Nephron (organoid): ENCODE measurements around the gene MYL12A.

Experiments used
- H3K27ac Mint-ChIP-seq, 3 experiments: 2 replicates each; pipeline ENCODE4 v1.8.0; 2020; ENCODE audit warnings: mixed read lengths in 3 of 3, mild to moderate bottlenecking in 2 of 3, moderate library complexity in 1 of 3
- H3K27me3 Mint-ChIP-seq: 2 replicates; pipeline ENCODE4 v1.8.0; 2021; ENCODE audit warnings: low read depth, mild to moderate bottlenecking, moderate library complexity, mixed read lengths
- H3K36me3 Mint-ChIP-seq: 2 replicates; pipeline ENCODE4 v1.8.0; 2020; ENCODE audit warnings: low read depth, mixed read lengths
- H3K4me1 Mint-ChIP-seq: 2 replicates; pipeline ENCODE4 v1.8.0; 2020; ENCODE audit warnings: mixed read lengths
- H3K4me3 Mint-ChIP-seq, 3 experiments: 2 replicates each; pipeline ENCODE4 v1.8.0; 2020; ENCODE audit warnings: mild to moderate bottlenecking in 3 of 3, mixed read lengths in 3 of 3, moderate library complexity in 2 of 3
- H3K9me3 Mint-ChIP-seq: 2 replicates; pipeline ENCODE4 v1.8.0; 2020; ENCODE audit warnings: mixed read lengths
- TF ChIP-seq, protein P1 (sequence below), 3 experiments: fragments of 200-600 bp; sonication (generic); IDR thresholded peaks; one replicate each; pipeline ENCODE4 v1.5.0; 2021; ENCODE audit warnings: antibody characterized with exemption in 3 of 3; ENCODE audit not compliant: unreplicated experiment in 3 of 3

MYL12A gene

DNA sequence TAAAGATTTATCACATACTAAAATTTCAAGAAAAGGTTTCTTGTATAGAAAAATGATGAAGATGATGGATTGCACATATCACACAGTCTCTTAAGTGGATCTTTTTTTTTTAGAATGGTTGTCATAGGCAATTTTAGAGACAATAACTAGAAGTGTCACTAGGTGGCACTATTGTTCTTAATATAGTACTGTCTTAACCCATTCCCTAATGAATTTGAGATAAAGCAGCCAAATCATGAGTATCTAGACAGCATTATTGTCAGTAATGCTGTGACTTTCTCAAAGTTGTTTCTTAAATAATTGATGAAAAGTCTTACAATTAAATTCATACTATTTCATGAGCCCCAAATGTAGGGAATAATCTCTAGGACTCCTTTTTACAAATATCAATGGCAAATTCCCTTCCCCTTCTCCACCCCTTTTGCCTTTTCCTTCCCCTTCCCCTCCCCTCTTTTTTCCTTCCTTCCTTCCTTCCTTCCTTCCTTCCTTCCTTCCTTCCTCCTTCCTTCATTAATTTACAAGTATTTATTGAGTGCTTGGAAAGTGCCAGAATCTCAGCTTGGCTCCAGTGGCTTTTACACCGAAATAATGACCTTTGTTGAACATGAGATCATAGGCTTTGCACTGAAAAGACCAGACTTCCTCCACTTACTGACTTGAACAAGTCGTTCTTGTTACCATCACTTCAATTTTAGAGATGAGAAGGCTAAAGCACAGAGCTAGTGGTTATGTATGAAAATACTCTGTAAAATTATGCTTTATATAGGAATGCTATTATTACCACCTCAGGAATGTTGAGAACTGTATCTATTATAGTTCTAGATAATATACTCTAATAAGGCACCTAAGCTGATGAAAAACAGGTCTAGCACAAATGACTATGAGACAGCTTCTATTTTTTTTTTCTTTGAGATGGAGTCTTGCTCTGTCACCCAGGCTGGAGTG, 34.1 kb downstream of the MYL12A start:
- Mint-ChIP-seq H3K4me3 (no peak overlapping the region), H3K4me1 (peaks cover 18% of the 10 kb centered on the region), H3K27me3 (no peaks in the 10 kb centered on the region), H3K27ac (peak overlapping the region in 2 of 3 experiments; percentile 9 to 42), H3K36me3 (peaks cover 24% of the 10 kb centered on the region), H3K9me3 (peaks cover 11% of the 10 kb centered on the region)
- TF ChIP-seq, protein P1, sequence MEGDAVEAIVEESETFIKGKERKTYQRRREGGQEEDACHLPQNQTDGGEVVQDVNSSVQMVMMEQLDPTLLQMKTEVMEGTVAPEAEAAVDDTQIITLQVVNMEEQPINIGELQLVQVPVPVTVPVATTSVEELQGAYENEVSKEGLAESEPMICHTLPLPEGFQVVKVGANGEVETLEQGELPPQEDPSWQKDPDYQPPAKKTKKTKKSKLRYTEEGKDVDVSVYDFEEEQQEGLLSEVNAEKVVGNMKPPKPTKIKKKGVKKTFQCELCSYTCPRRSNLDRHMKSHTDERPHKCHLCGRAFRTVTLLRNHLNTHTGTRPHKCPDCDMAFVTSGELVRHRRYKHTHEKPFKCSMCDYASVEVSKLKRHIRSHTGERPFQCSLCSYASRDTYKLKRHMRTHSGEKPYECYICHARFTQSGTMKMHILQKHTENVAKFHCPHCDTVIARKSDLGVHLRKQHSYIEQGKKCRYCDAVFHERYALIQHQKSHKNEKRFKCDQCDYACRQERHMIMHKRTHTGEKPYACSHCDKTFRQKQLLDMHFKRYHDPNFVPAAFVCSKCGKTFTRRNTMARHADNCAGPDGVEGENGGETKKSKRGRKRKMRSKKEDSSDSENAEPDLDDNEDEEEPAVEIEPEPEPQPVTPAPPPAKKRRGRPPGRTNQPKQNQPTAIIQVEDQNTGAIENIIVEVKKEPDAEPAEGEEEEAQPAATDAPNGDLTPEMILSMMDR (IDR thresholded peaks at IDR 0.05; ENCODE audit: unreplicated experiment in 3 of 3): peak; percentile 74 to 91 (median 77)

DNA sequence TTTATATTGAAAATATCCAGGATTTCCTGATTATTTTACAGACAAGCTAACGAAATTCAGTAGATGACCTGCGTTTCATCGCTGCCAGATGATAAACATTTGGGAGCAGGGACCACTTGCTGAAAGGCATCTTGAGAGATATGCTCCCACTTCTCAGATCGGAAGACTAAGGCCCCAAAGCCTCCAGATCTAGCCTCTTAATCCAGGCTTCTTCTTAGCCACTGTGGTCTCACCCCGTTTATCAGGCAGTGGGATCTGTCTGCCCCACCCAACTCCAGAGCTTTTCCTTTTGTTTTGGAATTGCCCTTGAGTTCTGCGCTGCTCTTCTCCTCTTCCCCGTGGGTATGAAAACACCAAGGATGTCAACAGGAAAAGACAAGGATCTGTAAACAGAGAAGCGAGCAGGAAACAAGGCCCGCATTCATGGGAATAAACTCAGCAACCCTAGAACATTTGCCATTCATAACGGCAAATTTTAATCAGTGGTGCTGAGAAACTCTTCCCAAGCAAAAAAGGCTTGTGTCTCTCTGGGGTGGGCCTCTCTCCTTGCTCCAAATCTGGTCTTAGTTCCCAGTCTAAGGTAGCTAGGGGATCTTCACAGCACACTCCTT, 35.8 kb downstream of the MYL12A start:
- no peak overlapping the region for H3K4me3 Mint-ChIP-seq
- TF ChIP-seq, protein P1 (IDR thresholded peaks at IDR 0.05; ENCODE audit: unreplicated experiment in 3 of 3): no peak
- peak overlapping the region; percentile 9 to 66 (median 55) for H3K27ac Mint-ChIP-seq
- peaks cover 18% of the 10 kb centered on the region for H3K4me1 Mint-ChIP-seq
- peaks cover 13% of the 10 kb centered on the region for H3K36me3 Mint-ChIP-seq
- peaks cover 14% of the 10 kb centered on the region for H3K9me3 Mint-ChIP-seq
- H3K27me3 Mint-ChIP-seq: no peaks in the 10 kb centered on the region

DNA sequence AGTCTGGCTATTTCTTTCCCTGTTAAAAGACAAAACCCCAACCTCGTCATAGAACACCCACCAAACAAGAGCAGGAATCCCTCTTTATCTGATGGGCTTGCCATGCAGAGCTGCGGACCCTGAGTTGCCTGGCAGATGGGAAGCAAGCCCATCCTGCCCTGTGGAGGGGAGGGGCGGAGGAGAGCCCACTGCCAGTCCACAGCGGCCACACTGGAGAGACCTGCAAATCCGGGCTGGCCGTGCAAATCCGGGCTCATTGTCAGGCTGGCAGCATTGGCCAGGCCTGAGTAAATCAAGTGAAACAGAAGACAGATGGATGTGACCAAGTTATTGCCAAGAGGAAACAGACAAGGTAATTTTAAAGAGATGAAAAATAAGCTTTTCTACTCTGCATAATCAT, 36.3 kb downstream of the MYL12A start:
- TF ChIP-seq, protein P1 (IDR thresholded peaks at IDR 0.05; ENCODE audit: unreplicated experiment in 3 of 3): no peak
- Mint-ChIP-seq H3K4me1 (peaks cover 18% of the 10 kb centered on the region), H3K9me3 (peaks cover 15% of the 10 kb centered on the region), H3K27me3 (no peaks in the 10 kb centered on the region), H3K27ac (peak overlapping the region; percentile 9 to 66 (median 55)), H3K4me3 (no peak overlapping the region), H3K36me3 (peaks cover 11% of the 10 kb centered on the region)

DNA sequence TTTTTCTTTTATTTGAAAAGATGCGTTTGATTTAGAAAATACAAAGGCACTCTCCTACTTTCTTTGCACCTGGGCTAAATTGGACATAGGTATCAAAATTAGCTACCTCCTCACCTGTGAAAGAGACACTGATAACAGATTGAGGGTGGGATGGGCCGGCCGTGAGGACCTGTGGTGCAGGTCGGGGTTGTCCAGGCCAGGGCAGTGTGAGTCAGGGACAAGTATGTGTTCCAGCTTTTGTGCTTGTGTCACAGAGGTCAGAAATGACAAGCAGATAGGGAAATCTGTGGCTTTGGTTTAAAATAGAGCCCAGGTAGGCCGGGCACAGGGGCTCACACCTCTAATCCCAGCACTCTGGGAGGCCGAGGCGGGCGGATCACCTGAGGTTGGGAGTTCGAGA, 36.9 kb downstream of the MYL12A start:
- peaks cover 19% of the 10 kb centered on the region for H3K9me3 Mint-ChIP-seq
- TF ChIP-seq, protein P1 (IDR thresholded peaks at IDR 0.05; ENCODE audit: unreplicated experiment in 3 of 3): no peak
- peaks cover 18% of the 10 kb centered on the region for H3K4me1 Mint-ChIP-seq
- peaks cover 12% of the 10 kb centered on the region for H3K36me3 Mint-ChIP-seq
- no peak overlapping the region for H3K4me3 Mint-ChIP-seq
- H3K27ac Mint-ChIP-seq: no peak overlapping the region
- H3K27me3 Mint-ChIP-seq: no peaks in the 10 kb centered on the region

DNA sequence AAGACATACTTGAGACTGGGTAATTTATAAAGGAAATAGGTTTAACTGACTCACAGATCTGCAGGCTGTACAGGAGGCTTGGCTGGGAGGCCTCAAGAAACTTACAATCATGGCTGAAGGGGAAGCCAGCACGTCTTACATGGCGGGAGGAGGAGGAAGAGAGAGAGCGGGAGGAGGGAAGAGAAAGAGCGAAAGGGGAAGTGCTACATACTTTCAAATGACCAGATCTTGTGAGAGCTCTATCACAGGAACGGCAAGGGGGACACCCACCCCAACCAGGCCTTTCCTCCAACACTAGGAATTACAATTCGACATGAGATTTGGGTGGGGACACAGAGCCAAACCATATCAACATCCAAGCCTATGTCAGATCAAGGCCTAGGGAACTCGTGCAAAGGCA, 38.6 kb downstream of the MYL12A start:
- H3K36me3 Mint-ChIP-seq: peaks cover 19% of the 10 kb centered on the region
- no peak overlapping the region for H3K27ac Mint-ChIP-seq
- peaks cover 18% of the 10 kb centered on the region for H3K4me1 Mint-ChIP-seq
- TF ChIP-seq, protein P1 (IDR thresholded peaks at IDR 0.05; ENCODE audit: unreplicated experiment in 3 of 3): no peak
- peaks cover 27% of the 10 kb centered on the region for H3K9me3 Mint-ChIP-seq
- H3K27me3 Mint-ChIP-seq: no peaks in the 10 kb centered on the region
- no peak overlapping the region for H3K4me3 Mint-ChIP-seq
